ENCODE results near the gene SERPINA3.

Gene SERPINA3

GRCh38 chr14:94663538-94663937 is 51.3 kb downstream of the SERPINA3 start:
- Histone ChIP-seq H3K4me3 (ENCODE audit: low read length, poor library complexity, severe bottlenecking) (no peak overlapping the region), H3K9me3 (ENCODE audit: insufficient read depth, low read depth, low read length) (no peaks in the 10 kb centered on the region), H3K36me3 (ENCODE audit: insufficient read depth, low read length) (no peaks in the 10 kb centered on the region), H3K27me3 (ENCODE audit: insufficient read depth, low read length, poor library complexity, severe bottlenecking) (no peaks in the 10 kb centered on the region), H4K20me1 (ENCODE audit: insufficient read depth, low read length, poor library complexity, severe bottlenecking) (no peaks in the 10 kb centered on the region), H3K79me2 (ENCODE audit: insufficient read depth, low read length) (no peaks in the 10 kb centered on the region), H3K4me2 (ENCODE audit: low read depth, low read length, poor library complexity, severe bottlenecking) (no peak overlapping the region), H3K4me1 (ENCODE audit: insufficient read depth, low read length, poor library complexity, severe bottlenecking) (no peaks in the 10 kb centered on the region), H3K9me2 (replicated peaks; ENCODE audit: low read depth, low read length) (no peaks in the 10 kb centered on the region), H3K9ac (ENCODE audit: low read depth, low read length, poor library complexity, severe bottlenecking) (no peak overlapping the region), H3F3A (ENCODE audit: low read depth) (no peaks in the 10 kb centered on the region), H2AFZ (ENCODE audit: low read length) (no peak overlapping the region)
- TF ChIP-seq CTCF (conservative IDR thresholded peaks at IDR 0.05; ENCODE audit: low read length) (no peak), EZH2phosphoT487 (IDR thresholded peaks at IDR 0.05; ENCODE audit: borderline replicate concordance) (no peak)

- H3K9me2 ChIP-seq (replicated peaks; ENCODE audit: low read depth, low read length): no peaks in the 10 kb centered on the region
These were observed 51.9 kb downstream of the SERPINA3 start for GRCh38 chr14:94663965-94664704.

GRCh38 chr14:94665121-94665520 is 52.9 kb downstream of the SERPINA3 start:
- no peaks in the 10 kb centered on the region for H3K36me3 ChIP-seq (ENCODE audit: insufficient read depth, low read length)
- H3K9ac ChIP-seq (ENCODE audit: low read depth, low read length, poor library complexity, severe bottlenecking): no peak overlapping the region
- H2AFZ ChIP-seq (ENCODE audit: low read length): no peak overlapping the region
- no peaks in the 10 kb centered on the region for H4K20me1 ChIP-seq (ENCODE audit: insufficient read depth, low read length, poor library complexity, severe bottlenecking)
- H3K27me3 ChIP-seq (ENCODE audit: insufficient read depth, low read length, poor library complexity, severe bottlenecking): no peaks in the 10 kb centered on the region
- TF ChIP-seq CTCF (conservative IDR thresholded peaks at IDR 0.05; ENCODE audit: low read length): no peak
- no peak for TF ChIP-seq EZH2phosphoT487 (IDR thresholded peaks at IDR 0.05; ENCODE audit: borderline replicate concordance)
- H3K9me2 ChIP-seq (replicated peaks; ENCODE audit: low read depth, low read length): no peaks in the 10 kb centered on the region
- no peaks in the 10 kb centered on the region for H3K9me3 ChIP-seq (ENCODE audit: insufficient read depth, low read depth, low read length)
- H3K4me3 ChIP-seq (ENCODE audit: low read length, poor library complexity, severe bottlenecking): no peak overlapping the region
- H3K4me2 ChIP-seq (ENCODE audit: low read depth, low read length, poor library complexity, severe bottlenecking): no peak overlapping the region
- no peaks in the 10 kb centered on the region for H3K4me1 ChIP-seq (ENCODE audit: insufficient read depth, low read length, poor library complexity, severe bottlenecking)
- H3K79me2 ChIP-seq (ENCODE audit: insufficient read depth, low read length): no peaks in the 10 kb centered on the region
- H3F3A ChIP-seq (ENCODE audit: low read depth): no peaks in the 10 kb centered on the region

More at GRCh38 chr14:94663965-94664704, 51.9 kb downstream of the SERPINA3 start:
- no peaks in the 10 kb centered on the region for H3K27me3 ChIP-seq (ENCODE audit: insufficient read depth, low read length, poor library complexity, severe bottlenecking)
- H3K4me2 ChIP-seq (ENCODE audit: low read depth, low read length, poor library complexity, severe bottlenecking): no peak overlapping the region
- H3K4me3 ChIP-seq (ENCODE audit: low read length, poor library complexity, severe bottlenecking): no peak overlapping the region
- TF ChIP-seq CTCF (conservative IDR thresholded peaks at IDR 0.05; ENCODE audit: low read length): no peak
- no peak for TF ChIP-seq EZH2phosphoT487 (IDR thresholded peaks at IDR 0.05; ENCODE audit: borderline replicate concordance)
- no peaks in the 10 kb centered on the region for H3K9me3 ChIP-seq (ENCODE audit: insufficient read depth, low read depth, low read length)
- H3F3A ChIP-seq (ENCODE audit: low read depth): no peaks in the 10 kb centered on the region
- H2AFZ ChIP-seq (ENCODE audit: low read length): no peak overlapping the region
- H3K4me1 ChIP-seq (ENCODE audit: insufficient read depth, low read length, poor library complexity, severe bottlenecking): no peaks in the 10 kb centered on the region
- no peak overlapping the region for H3K9ac ChIP-seq (ENCODE audit: low read depth, low read length, poor library complexity, severe bottlenecking)
- no peaks in the 10 kb centered on the region for H3K36me3 ChIP-seq (ENCODE audit: insufficient read depth, low read length)
- H4K20me1 ChIP-seq (ENCODE audit: insufficient read depth, low read length, poor library complexity, severe bottlenecking): no peaks in the 10 kb centered on the region
- H3K79me2 ChIP-seq (ENCODE audit: insufficient read depth, low read length): no peaks in the 10 kb centered on the region
